ENCODE data around the gene ESR1.
A peak's percentile ranks its signal among the peaks of the same experiment; 100 is the strongest.

The ESR1 gene

GRCh38 chr6:151807513-151808370, at the start of gene ESR1:
ESR1 (plus strand) TSS chr6:151807682; CDS start chr6:151807913, 231 bp downstream.
- peak within 1 kb of the TSS; percentile 51; the same call in 1 of the 2 replicates for H3K4me3 ChIP-seq (ENCODE audit: low read length)
- WGBS (ENCODE audit: insufficient coverage, insufficient read length), result no CpG with 5 or more reads among the region's 73 CpGs
- H3K27me3 ChIP-seq (ENCODE audit: control insufficient read depth, insufficient read depth, low read length), result peaks cover 24% of the 10 kb centered on the region
- DNase-seq (ENCODE audit: low read depth, low spot score), result no peak
- no peaks in the 10 kb centered on the region for H3K36me3 ChIP-seq (ENCODE audit: control insufficient read depth, insufficient read depth, low read length)
- no peak within 1 kb of the TSS for H3K27ac ChIP-seq (ENCODE audit: low read length)
- H3K9me3 ChIP-seq (ENCODE audit: control insufficient read depth, insufficient read depth, low read length), result no peaks in the 10 kb centered on the region
- no peaks in the 10 kb centered on the region for H3K4me1 ChIP-seq (ENCODE audit: control insufficient read depth, insufficient read depth, low read length)

GRCh38 chr6:151760486-151760885, 47.0 kb upstream of the ESR1 start:
- Histone ChIP-seq H3K36me3 (ENCODE audit: control insufficient read depth, insufficient read depth, low read length) (no peaks in the 10 kb centered on the region), H3K27ac (ENCODE audit: low read length) (no peak overlapping the region), H3K27me3 (ENCODE audit: control insufficient read depth, insufficient read depth, low read length) (no peaks in the 10 kb centered on the region), H3K4me1 (ENCODE audit: control insufficient read depth, insufficient read depth, low read length) (no peaks in the 10 kb centered on the region), H3K4me3 (ENCODE audit: low read length) (no peak overlapping the region), H3K9me3 (ENCODE audit: control insufficient read depth, insufficient read depth, low read length) (no peaks in the 10 kb centered on the region)
- DNase-seq (ENCODE audit: low read depth, low spot score), result no peak
- WGBS (ENCODE audit: insufficient coverage, insufficient read length), result no CpG with 5 or more reads among the region's 7 CpGs

GRCh38 chr6:151761851-151762250, 45.6 kb upstream of the ESR1 start:
- no peak for DNase-seq (ENCODE audit: low read depth, low spot score)
- no peaks in the 10 kb centered on the region for H3K4me1 ChIP-seq (ENCODE audit: control insufficient read depth, insufficient read depth, low read length)
- no peaks in the 10 kb centered on the region for H3K36me3 ChIP-seq (ENCODE audit: control insufficient read depth, insufficient read depth, low read length)
- H3K27me3 ChIP-seq (ENCODE audit: control insufficient read depth, insufficient read depth, low read length), result no peaks in the 10 kb centered on the region
- no peak overlapping the region for H3K27ac ChIP-seq (ENCODE audit: low read length)
- no peak overlapping the region for H3K4me3 ChIP-seq (ENCODE audit: low read length)
- WGBS (ENCODE audit: insufficient coverage, insufficient read length), result no CpG with 5 or more reads among the region's 4 CpGs
- H3K9me3 ChIP-seq (ENCODE audit: control insufficient read depth, insufficient read depth, low read length), result no peaks in the 10 kb centered on the region

GRCh38 chr6:151762817-151763216, 44.7 kb upstream of the ESR1 start:
- Histone ChIP-seq H3K4me3 (ENCODE audit: low read length) (no peak overlapping the region), H3K9me3 (ENCODE audit: control insufficient read depth, insufficient read depth, low read length) (no peaks in the 10 kb centered on the region), H3K27ac (ENCODE audit: low read length) (no peak overlapping the region), H3K36me3 (ENCODE audit: control insufficient read depth, insufficient read depth, low read length) (no peaks in the 10 kb centered on the region), H3K4me1 (ENCODE audit: control insufficient read depth, insufficient read depth, low read length) (no peaks in the 10 kb centered on the region), H3K27me3 (ENCODE audit: control insufficient read depth, insufficient read depth, low read length) (no peaks in the 10 kb centered on the region)
- DNase-seq (ENCODE audit: low read depth, low spot score), result no peak
- WGBS (ENCODE audit: insufficient coverage, insufficient read length), result no CpG with 5 or more reads among the region's 4 CpGs

- H3K9me3 ChIP-seq (ENCODE audit: control insufficient read depth, insufficient read depth, low read length), result no peaks in the 10 kb centered on the region
- no peak overlapping the region for H3K27ac ChIP-seq (ENCODE audit: low read length)
- WGBS (ENCODE audit: insufficient coverage, insufficient read length), result no CpG with 5 or more reads among the region's 9 CpGs
- no peaks in the 10 kb centered on the region for H3K27me3 ChIP-seq (ENCODE audit: control insufficient read depth, insufficient read depth, low read length)
- H3K4me3 ChIP-seq (ENCODE audit: low read length), result no peak overlapping the region
- DNase-seq (ENCODE audit: low read depth, low spot score), result no peak
- H3K36me3 ChIP-seq (ENCODE audit: control insufficient read depth, insufficient read depth, low read length), result no peaks in the 10 kb centered on the region
- no peaks in the 10 kb centered on the region for H3K4me1 ChIP-seq (ENCODE audit: control insufficient read depth, insufficient read depth, low read length)
Measured at GRCh38 chr6:151763303-151763702, 44.2 kb upstream of the ESR1 start.

- Histone ChIP-seq H3K27ac (ENCODE audit: low read length) (no peak overlapping the region), H3K36me3 (ENCODE audit: control insufficient read depth, insufficient read depth, low read length) (no peaks in the 10 kb centered on the region), H3K27me3 (ENCODE audit: control insufficient read depth, insufficient read depth, low read length) (no peaks in the 10 kb centered on the region), H3K4me3 (ENCODE audit: low read length) (no peak overlapping the region), H3K4me1 (ENCODE audit: control insufficient read depth, insufficient read depth, low read length) (no peaks in the 10 kb centered on the region), H3K9me3 (ENCODE audit: control insufficient read depth, insufficient read depth, low read length) (no peaks in the 10 kb centered on the region)
- WGBS (ENCODE audit: insufficient coverage, insufficient read length), result no CpG with 5 or more reads among the region's 20 CpGs
- DNase-seq (ENCODE audit: low read depth, low spot score), result peak; percentile 92
Measured at GRCh38 chr6:151763938-151764680, 43.4 kb upstream of the ESR1 start.

- Histone ChIP-seq H3K9me3 (ENCODE audit: control insufficient read depth, insufficient read depth, low read length) (no peaks in the 10 kb centered on the region), H3K27ac (ENCODE audit: low read length) (no peak overlapping the region), H3K36me3 (ENCODE audit: control insufficient read depth, insufficient read depth, low read length) (no peaks in the 10 kb centered on the region), H3K27me3 (ENCODE audit: control insufficient read depth, insufficient read depth, low read length) (no peaks in the 10 kb centered on the region), H3K4me3 (ENCODE audit: low read length) (no peak overlapping the region), H3K4me1 (ENCODE audit: control insufficient read depth, insufficient read depth, low read length) (no peaks in the 10 kb centered on the region)
- WGBS (ENCODE audit: insufficient coverage, insufficient read length), result no CpG with 5 or more reads among the region's 2 CpGs
- DNase-seq (ENCODE audit: low read depth, low spot score), result peak; percentile 29
Measured at GRCh38 chr6:151765444-151765886, 42.0 kb upstream of the ESR1 start.

- Histone ChIP-seq H3K4me3 (ENCODE audit: low read length) (no peak overlapping the region), H3K27me3 (ENCODE audit: control insufficient read depth, insufficient read depth, low read length) (no peaks in the 10 kb centered on the region), H3K9me3 (ENCODE audit: control insufficient read depth, insufficient read depth, low read length) (no peaks in the 10 kb centered on the region), H3K27ac (ENCODE audit: low read length) (no peak overlapping the region), H3K4me1 (ENCODE audit: control insufficient read depth, insufficient read depth, low read length) (no peaks in the 10 kb centered on the region), H3K36me3 (ENCODE audit: control insufficient read depth, insufficient read depth, low read length) (no peaks in the 10 kb centered on the region)
- WGBS (ENCODE audit: insufficient coverage, insufficient read length), result no CpG with 5 or more reads among the region's 1 CpG
- no peak for DNase-seq (ENCODE audit: low read depth, low spot score)
Measured at GRCh38 chr6:151772446-151772845, 35.0 kb upstream of the ESR1 start.

- DNase-seq (ENCODE audit: low read depth, low spot score), result no peak
- H3K4me3 ChIP-seq (ENCODE audit: low read length), result no peak overlapping the region
- no peaks in the 10 kb centered on the region for H3K27me3 ChIP-seq (ENCODE audit: control insufficient read depth, insufficient read depth, low read length)
- no CpG with 5 or more reads among the region's 3 CpGs for WGBS (ENCODE audit: insufficient coverage, insufficient read length)
- no peaks in the 10 kb centered on the region for H3K36me3 ChIP-seq (ENCODE audit: control insufficient read depth, insufficient read depth, low read length)
- H3K4me1 ChIP-seq (ENCODE audit: control insufficient read depth, insufficient read depth, low read length), result no peaks in the 10 kb centered on the region
- H3K27ac ChIP-seq (ENCODE audit: low read length), result no peak overlapping the region
- no peaks in the 10 kb centered on the region for H3K9me3 ChIP-seq (ENCODE audit: control insufficient read depth, insufficient read depth, low read length)
Measured at GRCh38 chr6:151773382-151773781, 34.1 kb upstream of the ESR1 start.

- H3K27me3 ChIP-seq (ENCODE audit: control insufficient read depth, insufficient read depth, low read length), result no peaks in the 10 kb centered on the region
- H3K27ac ChIP-seq (ENCODE audit: low read length), result no peak overlapping the region
- no peaks in the 10 kb centered on the region for H3K4me1 ChIP-seq (ENCODE audit: control insufficient read depth, insufficient read depth, low read length)
- WGBS (ENCODE audit: insufficient coverage, insufficient read length), result no CpG with 5 or more reads among the region's 2 CpGs
- no peaks in the 10 kb centered on the region for H3K9me3 ChIP-seq (ENCODE audit: control insufficient read depth, insufficient read depth, low read length)
- H3K36me3 ChIP-seq (ENCODE audit: control insufficient read depth, insufficient read depth, low read length), result no peaks in the 10 kb centered on the region
- DNase-seq (ENCODE audit: low read depth, low spot score), result no peak
- no peak overlapping the region for H3K4me3 ChIP-seq (ENCODE audit: low read length)
Measured at GRCh38 chr6:151782560-151782959, 24.9 kb upstream of the ESR1 start.

All from iPS DF 6.9 (cell line).